GM12878 (cell line): ENCODE measurements around the gene RUSC1. TPM values are rescaled to one million over a fixed set of nuclear protein-coding genes. Genes with fewer than 3 reads are reported as not detected.

Experiments
- ATAC-seq: fragments of 200-7000 bp; cut with Tn5 transposase; 3 replicates; pipeline ENCODE4 v1.9.1; 2020; ENCODE audit warnings: mild to moderate bottlenecking, moderate library complexity
- BruUV-seq: library from RNA; stranded (reverse); fragments of 400-500 nt; replicated peaks from 2 replicates; lab custom pipeline; 2021; lab: Mats Ljungman, UMichigan
- CTCF ChIA-PET: fragments of 300-600 bp; sonication (Branson Sonifier 250); formaldehyde crosslinking; extraction: SDS; loops from one replicate; lab custom pipeline; 2021; ENCODE audit warnings: inconsistent platforms; lab: Yijun Ruan, JAX
- POLR2A ChIA-PET: fragments of 350-600 bp; formaldehyde crosslinking; extraction: SDS; loops from one replicate; lab custom pipeline; 2021; ENCODE audit warnings: inconsistent platforms; lab: Charles Lee
- RAD21 ChIA-PET: fragments of 300-600 bp; sonication (Branson Sonifier 250); formaldehyde crosslinking; loops from one replicate; lab custom pipeline; 2023; ENCODE audit warnings: antibody characterized with exemption; ENCODE audit not compliant: unreplicated experiment; lab: Charles Lee
- SMC1A ChIA-PET: fragments of 300-600 bp; sonication (Branson Sonifier 250); formaldehyde crosslinking; loops from one replicate; lab custom pipeline; 2023; ENCODE audit not compliant: unreplicated experiment, uncharacterized antibody; lab: Charles Lee
- DNase-seq: peaks from one replicate; pipeline ENCODE4 v3.0.0-alpha.2; 2011; ENCODE audit warnings: low read depth, low spot score
- FAIRE-seq: peaks from 3 replicates; lab custom pipeline; 2011; peaks lifted over from hg19 to GRCh38; lab: Jason Lieb, UNC
- H2AFZ ChIP-seq: 2 replicates; pipeline ENCODE4 v1.6.0; 2011; ENCODE audit warnings: low read depth, low read length, control low read depth; ENCODE audit not compliant: control insufficient read depth
- H3K27ac ChIP-seq: 2 replicates; pipeline ENCODE4 v1.5.1; 2011; ENCODE audit warnings: control low read depth; ENCODE audit not compliant: control insufficient read depth, insufficient read depth
- H3K27me3 ChIP-seq, 2 experiments: replicated peaks in 1 of 2; 2 replicates each; pipeline versions ENCODE4 v1.6.0 to v1.6.1; 2011; ENCODE audit warnings: low read length in 1 of 2; ENCODE audit not compliant: control insufficient read depth in 2 of 2, insufficient read depth in 2 of 2
- H3K36me3 ChIP-seq, 2 experiments: 2 replicates each; pipeline ENCODE4 v1.5.1; 2011; ENCODE audit warnings: low read length in 1 of 2; ENCODE audit not compliant: control insufficient read depth in 2 of 2, insufficient read depth in 2 of 2
- H3K4me1 ChIP-seq: 2 replicates; pipeline ENCODE4 v1.6.1; 2011; ENCODE audit warnings: mild to moderate bottlenecking, low read length, moderate library complexity, mixed read lengths; ENCODE audit not compliant: control insufficient read depth, insufficient read depth
- H3K4me2 ChIP-seq: 2 replicates; pipeline ENCODE4 v1.6.0; 2011; ENCODE audit warnings: control low read depth; ENCODE audit not compliant: control insufficient read depth, insufficient read depth
- H3K4me3 ChIP-seq: fragments of 200-600 bp; sonication (generic); 2 replicates; pipeline ENCODE4 v1.5.1; 2016
- H3K79me2 ChIP-seq: 2 replicates; pipeline ENCODE4 v1.6.0; 2011; ENCODE audit warnings: low read length; ENCODE audit not compliant: control insufficient read depth, insufficient read depth
- H3K9ac ChIP-seq: 2 replicates; pipeline ENCODE4 v1.8.0; 2011; ENCODE audit warnings: low read length, control low read depth, mixed read lengths; ENCODE audit not compliant: control insufficient read depth, insufficient read depth
- H3K9me3 ChIP-seq: replicated peaks from 3 replicates; pipeline ENCODE4 v1.5.1; 2011; ENCODE audit warnings: mild to moderate bottlenecking, low read length; ENCODE audit not compliant: control insufficient read depth, insufficient read depth
- H4K20me1 ChIP-seq: 2 replicates; pipeline ENCODE4 v1.6.0; 2011; ENCODE audit not compliant: control insufficient read depth, insufficient read depth
- BMI1 ChIP-seq: fragments of 450-650 bp; IDR thresholded peaks from 2 replicates; pipeline ENCODE4 v1.6.1; 2016; ENCODE audit warnings: mild to moderate bottlenecking, moderate library complexity, borderline replicate concordance
- EZH2 ChIP-seq: IDR thresholded peaks from 2 replicates; pipeline ENCODE4 v1.6.1; 2012; ENCODE audit warnings: low read depth, mild to moderate bottlenecking, control low read depth, inconsistent platforms, low read length, borderline replicate concordance; ENCODE audit not compliant: control insufficient read depth
- IRF4 ChIP-seq: IDR thresholded peaks from 2 replicates; pipeline ENCODE4 v1.6.1; 2011; ENCODE audit warnings: low read depth, low read length
- LARP7 ChIP-seq: fragments of 450-650 bp; IDR thresholded peaks from 2 replicates; pipeline ENCODE4 v1.6.1; 2017; ENCODE audit warnings: mild to moderate bottlenecking
- MTA2 ChIP-seq: fragments of 450-650 bp; IDR thresholded peaks from 2 replicates; pipeline ENCODE4 v1.6.1; 2016; ENCODE audit warnings: low read depth, mild to moderate bottlenecking, moderate library complexity
- NBN ChIP-seq: fragments of 450-650 bp; IDR thresholded peaks from 2 replicates; pipeline ENCODE4 v1.6.1; 2016
- RBBP5 ChIP-seq: fragments of 200-600 bp; sonication (generic); conservative IDR thresholded peaks from 2 replicates; pipeline ENCODE4 v1.6.1; 2016
- RELB ChIP-seq: fragments of 450-650 bp; IDR thresholded peaks from 2 replicates; pipeline ENCODE4 v1.6.1; 2017; ENCODE audit warnings: low read depth, mild to moderate bottlenecking, moderate library complexity
- SRF ChIP-seq, 2 experiments: IDR thresholded peaks; 2 replicates each; pipeline ENCODE4 v1.6.1; 2011; ENCODE audit warnings: low read depth in 2 of 2, low read length in 2 of 2, mild to moderate bottlenecking in 1 of 2, moderate library complexity in 1 of 2
- TCF12 ChIP-seq: IDR thresholded peaks from 2 replicates; pipeline ENCODE4 v1.6.1; 2011; ENCODE audit warnings: low read depth, mild to moderate bottlenecking, low read length
- ZBTB40 ChIP-seq: fragments of 450-650 bp; IDR thresholded peaks from 2 replicates; pipeline ENCODE4 v1.6.1; 2016; ENCODE audit warnings: mild to moderate bottlenecking, moderate library complexity, borderline replicate concordance
- ZNF384 ChIP-seq: IDR thresholded peaks from 2 replicates; pipeline ENCODE4 v1.6.1; 2012; ENCODE audit warnings: low read depth, mild to moderate bottlenecking, low read length, improper control_type of control experiment, borderline replicate concordance
- WGBS: methylation state at CpG from one replicate; pipeline ENCODE4 v1.1.6; 2016; ENCODE audit warnings: low lambda C conversion rate; ENCODE audit not compliant: insufficient replicate concordance, insufficient coverage; ENCODE audit errors: missing lambda C conversion rate; 5-methylcytosine and 5-hydroxymethylcytosine counted together
- in situ Hi-C: fragments of 300-500 bp; cut with MboI; formaldehyde crosslinking; loops from 9 replicates; pipeline ENCODE4 v1.14.3; 2018; ENCODE audit warnings: mixed read lengths
- intact Hi-C: fragments of 100-400 bp; cut with micrococcal nuclease; formaldehyde crosslinking; loops from one replicate; pipeline ENCODE4 v1.14.2; 2022; ENCODE audit not compliant: unreplicated experiment
- polyA plus RNA-seq, 11 experiments: library from polyadenylated mRNA; depleted of rRNA in 4 of 11; unstranded in 6 of 11; stranded (reverse) in 5 of 11; fragments of >200 nt; fragmentation: Nextera tagmentation in 4 of 11; fragmentation: Illumina TruSeq in 1 of 11; extraction: Ambion mirVana in 4 of 11; extraction: Trizol in 1 of 11; gene quantifications; 1 replicate in 1 of 11; 2 replicates in 10 of 11; pipeline versions ENCODE4 v1.2.1 to v1.2.3, GENCODE V29; 2011 to 2016; ENCODE audit warnings: inconsistent platforms in 2 of 11, missing spikeins in 2 of 11, low read depth in 1 of 11
- total RNA-seq, 4 experiments: library from RNA; depleted of rRNA in 3 of 4; stranded (reverse); fragments of >200 nt in 3 of 4; fragmentation: Illumina TruSeq in 1 of 4; extraction: Trizol in 1 of 4; gene quantifications; 2 replicates each; pipeline versions ENCODE4 v1.2.1 to v1.2.3, GENCODE V29; 2013 to 2021

RUSC1 gene
- total and polyA plus RNA-seq, 10 of the 15 experiments (the other 5 are each of a cell fraction or from before 2014, with no cell fraction given), result 1.1 to 23.7 (median 12.3) TPM

- DNase-seq, result no peak
- H3K9me3 ChIP-seq, result no peaks in the 10 kb centered on the region
- TF ChIP-seq ZBTB40 (no peak), NBN (no peak), EZH2 (no peak), ZNF384 (no peak), RBBP5 (no peak), LARP7 (no peak), BMI1 (no peak), SRF (IDR thresholded peaks at IDR 0.05; ENCODE audit: low read depth in 2 of 2, low read length in 2 of 2) (no peak), MTA2 (no peak), TCF12 (no peak), RELB (no peak), IRF4 (no peak)
- TF ChIP-seq, all 136 proteins: peak for 0
- 77% methylated on average over 7 of the region's 7 CpGs for WGBS
- H3K9ac ChIP-seq, result no peak overlapping the region
- H2AFZ ChIP-seq, result no peak overlapping the region
- no peaks in the 10 kb centered on the region for H4K20me1 ChIP-seq
- peaks cover 10% of the 10 kb centered on the region for H3K4me1 ChIP-seq
- ChIA-PET CTCF (interaction anchor here (0.6 to 5.3 kb wide), 4 partner anchors 16 to 64 kb away, joined by 3 to 74 read pairs (median 25); partner anchors contain the start of gene RUSC1), SMC1A (interaction anchor here (1.0 to 5.8 kb wide), 4 partner anchors 12 to 198 kb away, joined by 3 to 44 read pairs (median 4); no protein-coding TSS in a partner anchor), RAD21 (interaction anchor here (1.0 to 4.8 kb wide), 5 partner anchors 13 to 81 kb away, joined by 3 to 44 read pairs (median 3); partner anchors contain the start of gene CLK2), POLR2A (interaction anchor here (0.6 to 4.4 kb wide), 6 partner anchors 10 to 577 kb away, joined by 3 to 41 read pairs (median 4); partner anchors contain the start of gene CLK2)
- no peak overlapping the region for H3K27ac ChIP-seq
- FAIRE-seq (no peak), ATAC-seq (no peak)
- no peak overlapping the region for H3K4me2 ChIP-seq
- BruUV-seq, result no TSS peak
- peaks cover 0 to 7% of the 10 kb centered on the region in 2 experiments; a peak in 2 of 4 replicates for H3K36me3 ChIP-seq
- H3K4me3 ChIP-seq, result no peak overlapping the region
- in situ Hi-C loops, result no loop called here
- intact Hi-C loops, result no loop called here
- peaks cover 23% of the 10 kb centered on the region for H3K79me2 ChIP-seq
- H3K27me3 ChIP-seq, result no peaks in the 10 kb centered on the region
Measured at GRCh38 chr1:155305881-155306391, 14.8 kb upstream of the RUSC1 start.
